GM06990 (cell line): ENCODE data around the gene RELN.
A peak's percentile ranks its signal among the peaks of the same experiment; 100 is the strongest.

Experiments used
- DNase-seq: peaks from one replicate; pipeline ENCODE4 v3.0.0-alpha.2; 2011; ENCODE audit not compliant: insufficient read length; ENCODE audit errors: extremely low read depth
- H3K27me3 ChIP-seq: replicated peaks from 2 replicates; pipeline ENCODE4 v1.6.0; 2011; ENCODE audit warnings: low read length; ENCODE audit not compliant: control insufficient read depth, insufficient read depth
- H3K36me3 ChIP-seq: 2 replicates; pipeline ENCODE4 v1.5.1; 2011; ENCODE audit warnings: low read length; ENCODE audit not compliant: control insufficient read depth, insufficient read depth
- H3K4me3 ChIP-seq: replicated peaks from 2 replicates; pipeline ENCODE4 v1.5.1; 2011; ENCODE audit warnings: low read depth, mild to moderate bottlenecking, control low read depth, low read length
- CTCF ChIP-seq: IDR thresholded peaks from 2 replicates; pipeline ENCODE4 v1.5.1; 2011; ENCODE audit warnings: low read length, control low read depth, mild to moderate bottlenecking, inconsistent platforms; ENCODE audit not compliant: insufficient read depth, poor library complexity, severe bottlenecking

RELN gene

GRCh38 chr7:103990991-103991390 is 1.5 kb upstream of the RELN start:
- DNase-seq = no peak
- TF ChIP-seq CTCF = no peak
- Histone ChIP-seq H3K27me3 (no peaks in the 10 kb centered on the region; the same call in 1 of the 2 replicates), H3K4me3 (no peak overlapping the region), H3K36me3 (no peaks in the 10 kb centered on the region)

- H3K27me3 ChIP-seq = peaks cover 1% of the 10 kb centered on the region; the same call in 1 of the 2 replicates
These were observed 618 bp upstream of the RELN start for GRCh38 chr7:103989785-103990767.

GRCh38 chr7:103988468-103989199 is 824 bp downstream of the RELN start:
- Histone ChIP-seq H3K36me3 (no peaks in the 10 kb centered on the region), H3K27me3 (peaks cover 1% of the 10 kb centered on the region; the same call in 1 of the 2 replicates), H3K4me3 (no peak overlapping the region)
- DNase-seq = no peak
- TF ChIP-seq CTCF = no peak

More at GRCh38 chr7:103989785-103990767, 618 bp upstream of the RELN start:
- Histone ChIP-seq H3K36me3 (no peaks in the 10 kb centered on the region), H3K4me3 (peak overlapping the region; percentile 31)
- DNase-seq = no peak
- peak; percentile 8 for TF ChIP-seq CTCF

GRCh38 chr7:103987451-103987850 is 2.0 kb downstream of the RELN start:
- peaks cover 1% of the 10 kb centered on the region; the same call in 1 of the 2 replicates for H3K27me3 ChIP-seq

More at GRCh38 chr7:103987451-103987850, 2.0 kb downstream of the RELN start:
- DNase-seq = no peak
- no peak for TF ChIP-seq CTCF
- no peak overlapping the region for H3K4me3 ChIP-seq
- no peaks in the 10 kb centered on the region for H3K36me3 ChIP-seq
